SW 1271 (cell line): ENCODE results near the gene FOXJ3.

ENCODE experiments used
- DNase-seq, 2 experiments: peaks; one replicate each; lab custom pipeline; 2025; lab: John Stamatoyannopoulos, UW

Gene FOXJ3

GRCh38 chr1:42334240-42335049 is 590 bp downstream of the FOXJ3 start:
- DNase-seq: peak; percentile 7 to 43

- no peak for DNase-seq
Observed at GRCh38 chr1:42333662-42334239, 1.3 kb downstream of the FOXJ3 start.

GRCh38 chr1:42332877-42333276 is 2.2 kb downstream of the FOXJ3 start:
- DNase-seq: no peak

GRCh38 chr1:42330215-42330614 is 4.8 kb downstream of the FOXJ3 start:
- DNase-seq: no peak

DNA sequence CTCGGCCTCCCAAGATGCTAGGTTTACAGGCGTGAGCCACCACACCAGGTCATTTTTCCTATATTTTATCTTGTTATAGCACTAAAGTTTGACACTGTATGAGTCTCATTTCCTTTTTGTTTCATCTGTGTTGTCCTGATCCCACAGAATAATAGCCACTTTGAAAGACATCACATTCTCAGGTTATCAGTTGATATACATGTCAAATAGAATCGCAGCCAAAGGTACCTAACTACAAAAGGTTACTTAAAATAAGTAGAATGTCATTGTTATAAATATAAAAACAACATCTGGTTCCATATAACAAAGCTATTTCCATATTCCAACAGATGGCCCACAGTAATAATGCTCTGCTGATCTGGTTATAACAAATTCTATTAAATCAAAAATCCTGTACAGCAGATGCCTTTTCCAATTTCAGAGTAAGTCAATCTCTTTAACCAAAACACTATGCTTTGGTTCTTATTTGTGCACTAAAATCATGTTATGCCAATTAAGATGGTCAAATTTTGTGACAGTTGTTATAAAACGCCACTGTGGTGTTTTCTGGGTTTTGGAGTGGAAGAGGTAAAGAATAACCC is 6.0 kb downstream of the FOXJ3 start:
- DNase-seq: no peak

DNA sequence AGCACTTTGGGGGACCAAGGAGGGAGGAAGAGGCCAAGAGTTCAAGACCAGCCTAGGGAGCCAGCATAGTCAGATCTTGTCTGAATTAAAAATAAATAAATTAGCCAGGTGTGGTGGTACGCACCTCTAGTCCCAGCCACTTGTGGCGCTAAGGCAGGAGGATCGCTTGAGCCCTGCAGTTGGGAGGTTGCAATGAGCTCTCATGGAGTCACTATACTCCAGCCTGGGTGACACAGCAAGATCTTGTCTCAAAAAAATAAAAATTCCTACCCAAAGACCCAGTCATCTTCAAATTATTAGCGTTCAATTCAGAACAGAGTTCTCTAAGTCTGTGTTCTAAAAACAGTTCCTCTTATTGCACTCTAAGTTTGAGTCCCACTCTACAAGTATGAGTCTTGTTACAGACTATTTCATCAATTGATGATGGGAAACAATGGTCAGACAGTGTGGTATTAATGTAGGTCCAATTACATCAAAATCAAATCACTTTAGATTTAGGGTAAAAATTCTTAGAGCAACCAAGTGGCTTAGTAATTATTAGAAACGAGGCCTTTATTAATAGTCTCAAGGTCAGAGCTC is 6.9 kb downstream of the FOXJ3 start:
- DNase-seq: no peak

DNA sequence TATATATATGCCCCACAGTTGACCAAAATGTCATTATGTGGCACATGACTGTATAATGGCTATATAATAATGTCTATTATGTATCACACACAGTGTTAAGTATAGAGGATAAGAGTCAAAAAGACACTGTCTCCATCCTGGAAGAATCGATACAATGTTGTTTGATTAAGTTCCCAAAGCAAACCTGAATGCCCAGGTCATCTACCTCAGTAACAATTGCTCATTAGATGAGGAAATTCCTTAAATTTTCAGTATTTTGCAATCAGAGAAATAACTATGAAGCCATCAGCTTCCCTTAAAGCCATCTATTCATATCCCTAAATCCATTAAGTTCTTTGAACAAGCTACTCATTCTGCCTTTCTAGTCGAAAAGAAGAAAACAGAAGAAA is 10.0 kb downstream of the FOXJ3 start:
- no peak for DNase-seq

- DNase-seq: no peak
Observed at GRCh38 chr1:42324398-42325013, 10.5 kb downstream of the FOXJ3 start.

GRCh38 chr1:42323551-42323950 is 11.5 kb downstream of the FOXJ3 start:
- DNase-seq: no peak

- no peak for DNase-seq
Observed at GRCh38 chr1:42322577-42322976, 12.5 kb downstream of the FOXJ3 start.

GRCh38 chr1:42321731-42322130 is 13.3 kb downstream of the FOXJ3 start:
- DNase-seq: no peak

DNA sequence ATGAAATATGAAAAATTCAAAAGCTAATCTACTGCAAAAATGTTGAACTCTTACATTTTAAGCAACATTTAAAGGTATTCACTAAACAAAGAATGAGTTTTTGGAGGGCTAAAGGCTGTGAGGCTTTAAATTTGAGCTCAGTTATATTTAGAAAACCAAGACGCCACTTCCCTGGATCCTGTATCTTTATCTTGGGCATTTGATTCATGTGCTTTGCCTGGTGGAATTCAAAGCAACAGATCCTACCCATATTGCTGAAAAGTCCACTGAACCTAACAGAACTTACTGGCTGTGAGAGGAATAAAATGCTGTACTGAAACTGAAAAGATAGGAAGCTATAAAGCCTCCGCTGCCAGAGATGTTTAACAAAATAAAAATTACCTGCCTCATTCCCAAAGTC is 14.3 kb downstream of the FOXJ3 start:
- DNase-seq: no peak

DNA sequence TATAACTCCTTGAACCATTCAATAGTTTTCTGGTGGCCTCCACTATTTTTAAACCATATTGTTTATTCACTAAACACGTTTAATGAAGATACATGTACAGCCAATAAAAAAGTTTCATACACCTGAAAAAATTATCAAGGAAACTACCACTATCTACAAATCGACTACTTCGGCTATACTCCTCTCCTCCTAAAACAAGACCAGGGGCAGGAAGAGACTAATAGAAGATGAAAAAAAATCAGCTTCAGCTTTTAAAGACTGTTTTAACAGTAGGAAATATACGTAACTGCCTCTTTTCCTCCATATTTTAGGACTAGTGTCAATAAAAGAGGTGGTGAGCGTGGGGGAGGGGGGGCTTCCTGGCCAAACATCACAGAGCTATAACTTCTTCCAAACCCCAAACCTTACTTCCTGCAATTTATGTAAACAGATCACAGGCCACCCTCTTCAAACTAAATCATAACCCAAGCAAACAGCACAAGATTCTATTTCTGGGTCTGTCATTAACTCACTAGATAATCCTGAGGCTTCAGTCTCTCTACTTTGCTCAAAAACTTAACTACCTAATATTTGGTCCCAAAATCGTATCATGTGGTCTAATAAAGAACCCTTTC is 15.1 kb downstream of the FOXJ3 start:
- no peak for DNase-seq

GRCh38 chr1:42319128-42319851 is 15.7 kb downstream of the FOXJ3 start:
- DNase-seq: no peak

GRCh38 chr1:42318601-42319000 is 16.4 kb downstream of the FOXJ3 start:
- no peak for DNase-seq

GRCh38 chr1:42317308-42317707 is 17.7 kb downstream of the FOXJ3 start:
- DNase-seq: no peak

- DNase-seq: no peak
Observed at GRCh38 chr1:42316292-42316691, 18.7 kb downstream of the FOXJ3 start.

DNA sequence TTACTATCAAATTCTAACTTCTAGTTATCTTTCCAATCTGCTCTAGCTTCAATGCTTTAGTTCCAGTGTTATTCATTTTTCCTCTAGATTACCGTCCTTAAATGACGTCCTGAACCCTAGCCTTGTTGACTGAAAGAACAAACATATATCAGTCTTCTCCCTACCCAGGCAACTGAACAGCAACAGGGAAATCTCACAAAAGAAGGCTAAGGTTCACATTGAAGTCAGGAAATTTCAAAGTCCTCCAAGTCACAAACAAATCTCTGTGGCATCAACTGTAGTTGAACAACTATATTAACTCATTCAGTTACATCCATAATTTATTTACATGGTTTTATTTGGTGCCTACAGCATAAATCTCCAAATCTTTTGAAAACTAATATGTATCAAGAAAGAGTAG is 19.5 kb downstream of the FOXJ3 start:
- DNase-seq: no peak

DNA sequence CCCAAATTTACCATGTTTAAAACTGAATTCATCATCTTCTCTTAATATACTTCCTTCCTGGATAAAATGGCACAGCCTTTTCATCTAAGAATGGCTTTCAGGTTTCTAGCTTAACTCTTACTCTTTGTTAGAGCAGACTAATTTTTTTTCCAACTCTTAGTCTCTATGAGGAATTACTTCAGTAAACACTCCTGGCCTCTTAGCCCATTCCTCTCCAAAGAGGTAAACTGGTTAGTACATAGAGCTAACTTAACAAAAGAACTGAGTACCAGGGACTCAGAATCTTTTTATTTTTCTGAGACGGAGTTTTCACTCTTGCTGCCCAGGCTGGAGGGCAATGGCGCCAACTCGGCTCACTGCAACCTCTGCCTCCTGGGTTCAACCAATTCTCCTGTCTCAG is 21.1 kb downstream of the FOXJ3 start:
- DNase-seq: no peak

GRCh38 chr1:42312576-42313212 is 22.3 kb downstream of the FOXJ3 start:
- no peak for DNase-seq

- DNase-seq: no peak
Observed at GRCh38 chr1:42311897-42312296, 23.1 kb downstream of the FOXJ3 start.
